ENCODE results near the gene C19orf12.

C19orf12 gene

DNA sequence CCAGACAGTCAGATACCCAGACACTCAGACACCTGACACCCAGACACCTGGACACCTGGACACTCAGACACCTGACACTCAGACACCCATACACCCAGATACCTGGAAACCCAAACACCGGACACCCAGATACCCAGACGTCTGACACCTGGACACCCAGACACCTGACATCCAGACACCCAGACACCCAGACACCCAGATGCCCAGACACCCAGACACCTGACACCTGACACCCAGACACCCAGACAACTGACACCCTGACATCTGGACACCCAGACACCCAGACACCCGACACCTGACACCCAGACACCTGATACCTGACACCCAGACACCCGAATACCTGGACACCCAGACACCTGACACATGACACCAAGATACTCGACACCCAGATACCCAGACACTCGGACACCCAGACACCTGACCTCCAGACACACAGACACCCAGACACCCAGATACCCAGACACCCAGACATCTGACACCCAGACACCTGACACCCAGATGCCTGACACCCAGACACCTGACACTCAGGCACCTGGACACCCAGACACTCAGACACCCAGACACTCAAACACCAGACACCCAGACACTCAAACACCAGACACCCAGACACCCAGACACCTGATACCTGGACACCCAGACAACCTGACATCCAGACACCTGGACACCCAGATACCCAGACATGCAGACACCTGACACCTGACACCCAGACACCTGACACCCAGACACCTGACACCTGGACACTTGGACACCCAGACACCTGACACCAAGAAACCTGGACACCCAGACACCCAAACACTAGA is 19.1 kb downstream of the C19orf12 start:
- H3K4me3 ChIP-seq (ENCODE audit: severe bottlenecking): no peak overlapping the region
- DNase-seq (ENCODE audit: low spot score) (no peak), ATAC-seq (ENCODE audit: low read depth) (no peak)
- TF ChIP-seq, protein P1, sequence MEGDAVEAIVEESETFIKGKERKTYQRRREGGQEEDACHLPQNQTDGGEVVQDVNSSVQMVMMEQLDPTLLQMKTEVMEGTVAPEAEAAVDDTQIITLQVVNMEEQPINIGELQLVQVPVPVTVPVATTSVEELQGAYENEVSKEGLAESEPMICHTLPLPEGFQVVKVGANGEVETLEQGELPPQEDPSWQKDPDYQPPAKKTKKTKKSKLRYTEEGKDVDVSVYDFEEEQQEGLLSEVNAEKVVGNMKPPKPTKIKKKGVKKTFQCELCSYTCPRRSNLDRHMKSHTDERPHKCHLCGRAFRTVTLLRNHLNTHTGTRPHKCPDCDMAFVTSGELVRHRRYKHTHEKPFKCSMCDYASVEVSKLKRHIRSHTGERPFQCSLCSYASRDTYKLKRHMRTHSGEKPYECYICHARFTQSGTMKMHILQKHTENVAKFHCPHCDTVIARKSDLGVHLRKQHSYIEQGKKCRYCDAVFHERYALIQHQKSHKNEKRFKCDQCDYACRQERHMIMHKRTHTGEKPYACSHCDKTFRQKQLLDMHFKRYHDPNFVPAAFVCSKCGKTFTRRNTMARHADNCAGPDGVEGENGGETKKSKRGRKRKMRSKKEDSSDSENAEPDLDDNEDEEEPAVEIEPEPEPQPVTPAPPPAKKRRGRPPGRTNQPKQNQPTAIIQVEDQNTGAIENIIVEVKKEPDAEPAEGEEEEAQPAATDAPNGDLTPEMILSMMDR (IDR thresholded peaks at IDR 0.05; ENCODE audit: poor library complexity, severe bottlenecking): no peak
- no peaks in the 10 kb centered on the region for H3K4me1 ChIP-seq (ENCODE audit: insufficient read depth, poor library complexity, severe bottlenecking)
- no peak overlapping the region for H3K27ac ChIP-seq (ENCODE audit: poor library complexity, severe bottlenecking)
- H3K36me3 ChIP-seq (ENCODE audit: low read depth): no peaks in the 10 kb centered on the region
- no peaks in the 10 kb centered on the region for H3K27me3 ChIP-seq (ENCODE audit: insufficient read depth, poor library complexity, severe bottlenecking)
- no peaks in the 10 kb centered on the region for H3K9me3 ChIP-seq (ENCODE audit: severe bottlenecking)

- Histone ChIP-seq H3K4me1 (ENCODE audit: insufficient read depth, poor library complexity, severe bottlenecking) (no peaks in the 10 kb centered on the region), H3K9me3 (ENCODE audit: severe bottlenecking) (no peaks in the 10 kb centered on the region), H3K36me3 (ENCODE audit: low read depth) (no peaks in the 10 kb centered on the region), H3K27ac (ENCODE audit: poor library complexity, severe bottlenecking) (no peak overlapping the region), H3K4me3 (ENCODE audit: severe bottlenecking) (no peak overlapping the region), H3K27me3 (ENCODE audit: insufficient read depth, poor library complexity, severe bottlenecking) (no peaks in the 10 kb centered on the region)
- DNase-seq (ENCODE audit: low spot score) (no peak), ATAC-seq (ENCODE audit: low read depth) (peak; percentile 86)
- TF ChIP-seq, protein P1 (IDR thresholded peaks at IDR 0.05; ENCODE audit: poor library complexity, severe bottlenecking): peak; percentile 38
These were observed 20.1 kb downstream of the C19orf12 start for GRCh38 chr19:29694669-29695627.

GRCh38 chr19:29694161-29694560 is 20.9 kb downstream of the C19orf12 start:
- Histone ChIP-seq H3K9me3 (ENCODE audit: severe bottlenecking) (peaks cover under 1% of the 10 kb centered on the region), H3K27me3 (ENCODE audit: insufficient read depth, poor library complexity, severe bottlenecking) (no peaks in the 10 kb centered on the region), H3K36me3 (ENCODE audit: low read depth) (no peaks in the 10 kb centered on the region), H3K4me3 (ENCODE audit: severe bottlenecking) (no peak overlapping the region), H3K27ac (ENCODE audit: poor library complexity, severe bottlenecking) (no peak overlapping the region), H3K4me1 (ENCODE audit: insufficient read depth, poor library complexity, severe bottlenecking) (no peaks in the 10 kb centered on the region)
- TF ChIP-seq, protein P1 (IDR thresholded peaks at IDR 0.05; ENCODE audit: poor library complexity, severe bottlenecking): no peak
- ATAC-seq (ENCODE audit: low read depth) (no peak), DNase-seq (ENCODE audit: low spot score) (no peak)

- peaks cover 4% of the 10 kb centered on the region for H3K9me3 ChIP-seq (ENCODE audit: severe bottlenecking)
- H3K27ac ChIP-seq (ENCODE audit: poor library complexity, severe bottlenecking): no peak overlapping the region
- no peaks in the 10 kb centered on the region for H3K36me3 ChIP-seq (ENCODE audit: low read depth)
- no peak for DNase-seq (ENCODE audit: low spot score)
- no peak overlapping the region for H3K4me3 ChIP-seq (ENCODE audit: severe bottlenecking)
- TF ChIP-seq, protein P1 (IDR thresholded peaks at IDR 0.05; ENCODE audit: poor library complexity, severe bottlenecking): peak; percentile 39
- ATAC-seq (ENCODE audit: low read depth): peak; percentile 32; the same call in 1 of the 3 replicates
- H3K4me1 ChIP-seq (ENCODE audit: insufficient read depth, poor library complexity, severe bottlenecking): peaks cover 4% of the 10 kb centered on the region
- H3K27me3 ChIP-seq (ENCODE audit: insufficient read depth, poor library complexity, severe bottlenecking): no peaks in the 10 kb centered on the region
These were observed 24.2 kb downstream of the C19orf12 start for GRCh38 chr19:29690842-29691241.
